Pancreas (tissue), 10 donors: ENCODE data around the gene HSD17B4. TPM values are rescaled to one million over a fixed set of nuclear protein-coding genes. Genes with fewer than 3 reads are reported as not detected.
A peak's percentile ranks its signal among the peaks of the same experiment; 100 is the strongest.
"Not testable (repeated sequence)": the region's sequence is repeated elsewhere in the genome, so short reads cannot be mapped to it uniquely, and the experiment has no call there.

Experiments
- ATAC-seq, 4 donors: fragments of 200-7000 bp; cut with Tn5 transposase; one replicate each; pipeline versions ENCODE4 v1.8.0 to v1.9.1; 2020; ENCODE audit warnings: mild to moderate bottlenecking in 4 of 4, moderate library complexity in 4 of 4
- DNase-seq, 6 donors: peaks; one replicate each; pipeline ENCODE4 v3.0.0-alpha.2; 2020
- FAIRE-seq: peaks from 2 replicates; lab custom pipeline; 2012; peaks lifted over from hg19 to GRCh38; lab: Jason Lieb, UNC
- H3K27ac ChIP-seq, 4 donors: fragments of 200-600 bp; sonication (generic); 1 replicate in 3 of 4; 2 replicates in 1 of 4; pipeline versions ENCODE4 v1.5.0 to v1.8.0; 2020
- H3K27me3 ChIP-seq, 4 donors: fragments of 200-600 bp; one replicate each; pipeline ENCODE4 v1.8.0; 2021
- H3K36me3 ChIP-seq, 3 donors: fragments of 200-600 bp; sonication (generic) in 1 of 3; one replicate each; pipeline versions ENCODE4 v1.5.0 to v1.8.0; 2020 to 2021
- H3K4me1 ChIP-seq, 3 donors: fragments of 200-600 bp; one replicate each; pipeline ENCODE4 v1.8.0; 2021
- H3K4me3 ChIP-seq, 4 donors: fragments of 200-600 bp; sonication (generic) in 2 of 4; one replicate each; pipeline versions ENCODE4 v1.5.0 to v1.8.0; 2020 to 2021
- H3K9me3 ChIP-seq, 4 donors: fragments of 200-600 bp; one replicate each; pipeline ENCODE4 v1.8.0; 2021
- CTCF ChIP-seq, 4 donors: fragments of 200-600 bp; sonication (generic) in 3 of 4; IDR thresholded peaks; one replicate each; pipeline versions ENCODE4 v1.5.0 to v1.8.0; 2021; ENCODE audit warnings: antibody characterized with exemption in 4 of 4
- WGBS, 2 donors: extraction: QIAGEN DNeasy Blood & Tissue Kit; methylation state at CpG; one replicate each; pipeline ENCODE4 v1.1.7; 2013; 5-methylcytosine and 5-hydroxymethylcytosine counted together
- intact Hi-C, 3 donors: fragments of 100-400 bp; cut with DNase I; formaldehyde crosslinking; loops; one replicate each; pipeline versions ENCODE4 v1.11.1 to v1.14.2; 2022
- polyA plus RNA-seq, 2 donors: library from polyadenylated mRNA; stranded (reverse); fragments of 200-250 nt; gene quantifications; one replicate each; pipeline ENCODE4 v1.2.3, GENCODE V29; 2013
- total RNA-seq, 6 donors: library from RNA; stranded (reverse); fragmentation: NEBNext Ultra II Directional in 4 of 6; extraction: Animal tissue kit (Norgen Biotek cat#: 25700) in 4 of 6; gene quantifications; one replicate each; pipeline versions ENCODE4 v1.2.1 to v1.2.4, GENCODE V29; 2021 to 2023
- donor health status: healthy with polysubstance abuse.
- donor health status: DM: no; HTN: no; CAD: no; lungs with moderate emphysema.
- donor health status: DM: no; HTN: no; CAD: no.
- donor health status: control.
- donor health status: control.
- donor health status: Bipolar disorder and iron deficiency.
- donor health status: DM: yes; HTN: yes; CAD: no.
- donor health status: DM: no; HTN: no; CAD: no.
- donor health status: DM: no; HTN: no; CAD: no.
- donor health status: DM: yes; HTN: yes; CAD: no.

Gene HSD17B4
- total and polyA plus RNA-seq, 8 donors = 120 to 152 (median 130) TPM

- peak in 3 of 4 donors; percentile 67 to 83 (median 76) for ATAC-seq
- no peak overlapping the region for H3K27ac ChIP-seq
- H3K4me1 ChIP-seq = peaks cover 0 to 5% (median 0%) of the 10 kb centered on the region in 3 donors
- no peaks in the 10 kb centered on the region for H3K27me3 ChIP-seq
- no peak overlapping the region for H3K4me3 ChIP-seq
- peak in 2 of 4 donors; percentile 18 to 35 for TF ChIP-seq CTCF (IDR thresholded peaks at IDR 0.05)
- no peaks in the 10 kb centered on the region for H3K36me3 ChIP-seq
- intact Hi-C loops = no loop called here
- no peak for FAIRE-seq
- no peaks in the 10 kb centered on the region for H3K9me3 ChIP-seq
- WGBS, 2 donors = 45 to 54% methylated on average over 8 of the region's 8 CpGs
- peak; percentile 15 to 76 (median 54) for DNase-seq
These were observed 16.7 kb upstream of the HSD17B4 start for GRCh38 chr5:119435436-119436132.

- H3K4me1 ChIP-seq, intact Hi-C loops, H3K27me3 ChIP-seq, H3K9me3 ChIP-seq, FAIRE-seq, ATAC-seq, H3K36me3 ChIP-seq, H3K4me3 ChIP-seq, DNase-seq: not testable (repeated sequence)
- peak overlapping the region in 1 of 4 donors; percentile 37 for H3K27ac ChIP-seq
- WGBS, 2 donors = 84 to 89% methylated on average over 3 of the region's 3 CpGs
These were observed 14.3 kb upstream of the HSD17B4 start for GRCh38 chr5:119437785-119438586.

GRCh38 chr5:119438587-119438917, 13.7 kb upstream of the HSD17B4 start:
- H3K27me3 ChIP-seq, FAIRE-seq, DNase-seq, H3K36me3 ChIP-seq, intact Hi-C loops, H3K4me1 ChIP-seq, H3K9me3 ChIP-seq: not testable (repeated sequence)
- peak; percentile 14 to 42 (median 30) for ATAC-seq
- H3K27ac ChIP-seq = peak overlapping the region in 2 of 4 donors; percentile 19 to 37
- peak overlapping the region in 1 of 4 donors; percentile 22 for H3K4me3 ChIP-seq
- WGBS, 2 donors = 17 to 26% methylated on average over 1 of the region's 1 CpG

- 49 to 50% methylated on average over 8 of the region's 8 CpGs for WGBS, 2 donors
- peak overlapping the region in 1 of 4 donors; percentile 22 for H3K4me3 ChIP-seq
- no peak for TF ChIP-seq CTCF (IDR thresholded peaks at IDR 0.05)
- H3K27me3 ChIP-seq = no peaks in the 10 kb centered on the region
- no peak for FAIRE-seq
- peak; percentile 86 to 92 (median 88) for ATAC-seq
- no peaks in the 10 kb centered on the region for H3K9me3 ChIP-seq
- H3K4me1 ChIP-seq = peaks cover 0 to 5% (median 0%) of the 10 kb centered on the region in 3 donors
- H3K27ac ChIP-seq = peak overlapping the region in 2 of 4 donors; percentile 19 to 37
- peak in 4 of 6 donors; percentile 41 to 57 (median 46) for DNase-seq
- intact Hi-C loops = no loop called here
- H3K36me3 ChIP-seq = no peaks in the 10 kb centered on the region
These were observed 13.1 kb upstream of the HSD17B4 start for GRCh38 chr5:119439140-119439631.

GRCh38 chr5:119439632-119440031, 12.7 kb upstream of the HSD17B4 start:
- H3K4me3 ChIP-seq, intact Hi-C loops, H3K36me3 ChIP-seq, FAIRE-seq, DNase-seq, H3K9me3 ChIP-seq, H3K4me1 ChIP-seq, H3K27me3 ChIP-seq, ATAC-seq, H3K27ac ChIP-seq: not testable (repeated sequence)
- WGBS, 2 donors = 79 to 84% methylated on average over 3 of the region's 3 CpGs

GRCh38 chr5:119444643-119445042, 7.7 kb upstream of the HSD17B4 start:
- ATAC-seq, H3K9me3 ChIP-seq, FAIRE-seq, H3K4me3 ChIP-seq, H3K27ac ChIP-seq, H3K4me1 ChIP-seq, DNase-seq, intact Hi-C loops, H3K27me3 ChIP-seq, H3K36me3 ChIP-seq: not testable (repeated sequence)
- WGBS, 2 donors = 80 to 90% methylated on average over 4 of the region's 4 CpGs
